HepG2 (cell line): Measurements from ENCODE around the gene IL1A. TPM values are rescaled to one million over a fixed set of nuclear protein-coding genes. Genes with fewer than 3 reads are reported as not detected.

Experiments
- ATAC-seq: fragments of 200-7000 bp; cut with Tn5 transposase; 3 replicates; pipeline ENCODE4 v1.9.1; 2020; ENCODE audit warnings: mild to moderate bottlenecking, moderate library complexity
- BruUV-seq: library from RNA; stranded (reverse); fragments of 400-500 nt; replicated peaks from 2 replicates; lab custom pipeline; 2021; lab: Mats Ljungman, UMichigan
- CTCF ChIA-PET: fragments of 300-600 bp; formaldehyde crosslinking; extraction: SDS; loops from one replicate; lab custom pipeline; 2021; ENCODE audit warnings: low total read pairs, inconsistent platforms, low intra/inter-chr PET ratio; lab: Yijun Ruan, JAX
- POLR2A ChIA-PET: fragments of 350-600 bp; sonication (Branson Sonifier 250); formaldehyde crosslinking; loops from one replicate; lab custom pipeline; 2020; ENCODE audit warnings: antibody characterized with exemption, inconsistent platforms; lab: Yijun Ruan, JAX
- DNase-seq: peaks from one replicate; pipeline ENCODE4 v3.0.0-alpha.2; 2015; ENCODE audit warnings: low spot score
- FAIRE-seq: peaks from 3 replicates; lab custom pipeline; 2011; peaks lifted over from hg19 to GRCh38; lab: Jason Lieb, UNC
- H2AFZ ChIP-seq: one replicate; pipeline ENCODE4 v1.6.1; 2011; ENCODE audit warnings: low read length, inconsistent platforms
- H3K27ac ChIP-seq: fragments of 300-600 bp; 3 replicates; pipeline ENCODE4 v1.8.0; 2011; ENCODE audit warnings: mixed run types, mild to moderate bottlenecking, mixed read lengths, low read length, inconsistent platforms; ENCODE audit not compliant: insufficient read depth; ENCODE audit errors: extremely low read length
- H3K27me3 ChIP-seq, 2 experiments: fragments of 200-600 bp in 1 of 2; 2 replicates in 1 of 2; 3 replicates in 1 of 2; pipeline versions ENCODE4 v1.6.0 to v1.8.0; 2011; ENCODE audit warnings: low read length in 2 of 2, mild to moderate bottlenecking in 2 of 2, moderate library complexity in 2 of 2, inconsistent platforms in 1 of 2; ENCODE audit not compliant: insufficient read depth in 2 of 2, control insufficient read depth in 1 of 2
- H3K36me3 ChIP-seq, 2 experiments: fragments of 200-600 bp in 1 of 2; replicated peaks in 1 of 2; 2 replicates in 1 of 2; 3 replicates in 1 of 2; pipeline versions ENCODE4 v1.5.1 to v1.8.0; 2011; ENCODE audit warnings: low read length in 2 of 2, inconsistent platforms in 1 of 2; ENCODE audit not compliant: insufficient read depth in 2 of 2, control insufficient read depth in 1 of 2
- H3K4me1 ChIP-seq: 2 replicates; pipeline ENCODE4 v1.5.1; 2012; ENCODE audit warnings: low read length, inconsistent platforms; ENCODE audit not compliant: insufficient read depth
- H3K4me2 ChIP-seq: 2 replicates; pipeline ENCODE4 v1.6.0; 2011; ENCODE audit warnings: low read depth, low read length, inconsistent platforms
- H3K4me3 ChIP-seq, 3 experiments: fragments of 200-600 bp in 1 of 3; sonication (generic), shearing (Covaris generic) in 1 of 3; replicated peaks in 1 of 3; 2 replicates each; pipeline ENCODE4 v1.5.1; 2011 to 2016; ENCODE audit warnings: low read length in 3 of 3, inconsistent platforms in 2 of 3, low read depth in 2 of 3, mild to moderate bottlenecking in 2 of 3, control low read depth in 1 of 3, mixed read lengths in 1 of 3; ENCODE audit not compliant: insufficient read depth in 1 of 3
- H3K79me2 ChIP-seq: one replicate; pipeline ENCODE4 v1.6.1; 2011; ENCODE audit warnings: low read length, inconsistent platforms; ENCODE audit not compliant: insufficient read depth
- H3K9ac ChIP-seq: 2 replicates; pipeline ENCODE4 v1.6.0; 2011; ENCODE audit warnings: mild to moderate bottlenecking, low read depth, low read length, inconsistent platforms; ENCODE audit not compliant: insufficient read depth
- H3K9me3 ChIP-seq: 2 replicates; pipeline ENCODE4 v1.5.1; 2012; ENCODE audit warnings: mild to moderate bottlenecking, low read length
- H4K20me1 ChIP-seq: 2 replicates; pipeline ENCODE4 v1.6.0; 2011; ENCODE audit warnings: inconsistent platforms, mild to moderate bottlenecking, low read length, moderate library complexity; ENCODE audit not compliant: insufficient read depth
- DPF2 ChIP-seq: sonication (generic); formaldehyde crosslinking; IDR thresholded peaks from 2 replicates; pipeline ENCODE4 v1.4.0; 2020; ENCODE audit warnings: mild to moderate bottlenecking, low read depth, missing genetic modification reagents, borderline replicate concordance
- FOSL1 ChIP-seq: sonication (generic); formaldehyde crosslinking; IDR thresholded peaks from 2 replicates; pipeline ENCODE4 v1.9.0; 2021; ENCODE audit warnings: missing genetic modification reagents, borderline replicate concordance
- MAFF ChIP-seq: IDR thresholded peaks from 2 replicates; pipeline ENCODE4 v1.6.1; 2011; ENCODE audit warnings: low read depth, low read length, improper control_type of control experiment
- MAFK ChIP-seq, 2 experiments: IDR thresholded peaks in 1 of 2; conservative IDR thresholded peaks in 1 of 2; 2 replicates each; pipeline ENCODE4 v1.6.1; 2011; ENCODE audit warnings: improper control_type of control experiment in 2 of 2, low read length in 2 of 2
- PRDM10 ChIP-seq: sonication (generic); formaldehyde crosslinking; IDR thresholded peaks from 2 replicates; pipeline ENCODE4 v1.4.0; 2020; ENCODE audit warnings: low read depth, missing genetic modification reagents
- RFXANK ChIP-seq: IDR thresholded peaks from 2 replicates; pipeline ENCODE4 v1.6.1; 2016
- SIN3B ChIP-seq: fragments of 150-350 bp; IDR thresholded peaks from 2 replicates; pipeline ENCODE4 v1.6.1; 2014; ENCODE audit warnings: low read length
- WGBS: methylation state at CpG from one replicate; pipeline ENCODE4 v1.1.6; 2017; ENCODE audit warnings: low lambda C conversion rate; 5-methylcytosine and 5-hydroxymethylcytosine counted together
- in situ Hi-C: cut with HindIII; loops from 2 replicates; pipeline ENCODE4 v1.10.0; 2017; ENCODE audit warnings: low pct_unique_long_range_greater_than_20kb; ENCODE audit not compliant: extremely low pct_ligation_motif_present
- intact Hi-C: fragments of 100-400 bp; cut with micrococcal nuclease; formaldehyde crosslinking; loops from one replicate; pipeline ENCODE4 v1.10.0; 2022; ENCODE audit not compliant: unreplicated experiment
- polyA plus RNA-seq, 8 experiments: library from polyadenylated mRNA; depleted of rRNA in 3 of 8; stranded (reverse) in 7 of 8; unstranded in 1 of 8; fragments of >200 nt; fragmentation: Illumina TruSeq in 4 of 8; extraction: Trizol in 4 of 8; gene quantifications; 2 replicates each; pipeline versions ENCODE4 v1.2.1 to v1.2.3, GENCODE V29; 2011 to 2016; ENCODE audit warnings: low read depth in 4 of 8, missing spikeins in 1 of 8, mixed read lengths in 1 of 8; ENCODE audit not compliant: insufficient read depth in 1 of 8
- total RNA-seq, 5 experiments: library from RNA; depleted of rRNA; stranded (reverse); fragments of >200 nt; fragmentation: Illumina TruSeq; extraction: Trizol; gene quantifications; 2 replicates each; pipeline ENCODE4 v1.2.3, GENCODE V29; 2016; ENCODE audit warnings: low read depth in 1 of 5
- TF ChIP-seq, protein P1 (sequence below): sonication (generic); formaldehyde crosslinking; IDR thresholded peaks from 2 replicates; pipeline ENCODE4 v1.4.0; 2020; ENCODE audit warnings: mild to moderate bottlenecking, missing genetic modification reagents

The IL1A gene
- total and polyA plus RNA-seq, 2 of the 13 experiments (the other 11 are each of a cell fraction or from before 2014, with no cell fraction given), result not detected

DNA sequence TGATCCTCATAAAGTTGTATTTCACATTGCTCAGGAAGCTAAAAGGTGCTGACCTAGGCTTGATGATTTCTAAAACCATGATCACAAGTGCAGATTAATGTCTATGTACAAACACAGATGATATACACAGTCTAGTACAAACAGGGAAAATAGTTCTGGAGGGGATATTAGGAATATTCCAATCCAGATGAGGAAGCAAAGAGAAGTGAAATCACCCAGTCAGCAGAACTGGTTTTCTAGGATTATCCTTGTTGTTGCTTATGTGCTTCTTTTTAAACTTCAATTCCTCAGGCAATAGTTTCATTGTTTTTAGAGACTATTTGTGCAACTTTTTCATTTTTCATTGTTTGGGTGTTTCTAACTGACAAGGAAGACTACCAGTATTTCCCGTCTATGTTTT lies 4.7 kb downstream of the IL1A start:
- in situ Hi-C loops (no loop called here), intact Hi-C loops (no loop called here)
- DNase-seq (no peak), FAIRE-seq (no peak)
- Histone ChIP-seq H4K20me1 (no peaks in the 10 kb centered on the region), H3K36me3 (no peaks in the 10 kb centered on the region), H3K27ac (no peak overlapping the region)
- POLR2A ChIA-PET, result no interaction called here
- no peak for TF ChIP-seq FOSL1 (CRISPR knock-in tag)
- peak; percentile 82 to 84 for TF ChIP-seq MAFK (conservative IDR thresholded peaks at IDR 0.05 in 1 of 2, IDR thresholded peaks at IDR 0.05 in 1 of 2; ENCODE audit: low read length in 2 of 2)
- TF ChIP-seq MAFF, result peak; percentile 80
- TF ChIP-seq PRDM10, result no peak
- TF ChIP-seq SIN3B, result no peak
- TF ChIP-seq, protein P1, sequence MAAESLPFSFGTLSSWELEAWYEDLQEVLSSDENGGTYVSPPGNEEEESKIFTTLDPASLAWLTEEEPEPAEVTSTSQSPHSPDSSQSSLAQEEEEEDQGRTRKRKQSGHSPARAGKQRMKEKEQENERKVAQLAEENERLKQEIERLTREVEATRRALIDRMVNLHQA (CRISPR knock-in tag), result no peak
- no peak for TF ChIP-seq DPF2 (CRISPR knock-in tag)
- no peak for TF ChIP-seq RFXANK (CRISPR knock-in tag)
- TF ChIP-seq, all 625 proteins: peak for 2
- 94% methylated on average over 1 of the region's 1 CpG for WGBS
- CTCF ChIA-PET, result no interaction called here
- Histone ChIP-seq H3K9me3 (no peaks in the 10 kb centered on the region), H3K4me3 (no peak overlapping the region), H3K27me3 (no peaks in the 10 kb centered on the region), H3K4me2 (no peak overlapping the region), H3K9ac (no peak overlapping the region), H2AFZ (no peak overlapping the region), H3K4me1 (no peaks in the 10 kb centered on the region), H3K79me2 (no peaks in the 10 kb centered on the region)
- no TSS peak for BruUV-seq
- ATAC-seq, result no peak
